HepG2 (cell line): ENCODE results near the gene CRYM. TPM values are rescaled to one million over a fixed set of nuclear protein-coding genes. Genes with fewer than 3 reads are reported as not detected.

Experiments used
- FOXK1 ChIP-seq: sonication (generic); formaldehyde crosslinking; IDR thresholded peaks from 2 replicates; pipeline ENCODE4 v1.4.0; 2020; ENCODE audit warnings: low read depth, missing genetic modification reagents, borderline replicate concordance
- GFI1 ChIP-seq: sonication (generic); formaldehyde crosslinking; IDR thresholded peaks from 2 replicates; pipeline ENCODE4 v1.5.0; 2020; ENCODE audit warnings: missing genetic modification reagents, mild to moderate bottlenecking, borderline replicate concordance
- ISL2 ChIP-seq: sonication (generic); formaldehyde crosslinking; IDR thresholded peaks from 2 replicates; pipeline ENCODE4 v1.5.0; 2020; ENCODE audit warnings: missing genetic modification reagents
- MXI1 ChIP-seq: IDR thresholded peaks from 3 replicates; pipeline ENCODE4 v1.6.1; 2012; ENCODE audit warnings: low read depth, low read length, inconsistent platforms, borderline replicate concordance
- PHF20 ChIP-seq: sonication (generic); formaldehyde crosslinking; IDR thresholded peaks from 2 replicates; pipeline ENCODE4 v1.5.0; 2020; ENCODE audit warnings: mild to moderate bottlenecking, missing genetic modification reagents
- RCOR2 ChIP-seq: IDR thresholded peaks from 2 replicates; pipeline ENCODE4 v1.6.1; 2016; ENCODE audit warnings: missing biosample characterization, missing genetic modification reagents
- SSRP1 ChIP-seq: IDR thresholded peaks from 2 replicates; pipeline ENCODE4 v1.6.1; 2016; ENCODE audit warnings: control low read depth
- TAF1 ChIP-seq: sonication (generic); formaldehyde crosslinking; IDR thresholded peaks from 2 replicates; pipeline ENCODE4 v1.4.0; 2020; ENCODE audit warnings: missing genetic modification reagents
- ZNF101 ChIP-seq: sonication (generic); formaldehyde crosslinking; IDR thresholded peaks from 2 replicates; pipeline ENCODE4 v1.4.0; 2020; ENCODE audit warnings: mild to moderate bottlenecking, low read depth, missing genetic modification reagents, borderline replicate concordance
- ZNF121 ChIP-seq: sonication (generic); formaldehyde crosslinking; IDR thresholded peaks from 2 replicates; pipeline ENCODE4 v1.5.0; 2020; ENCODE audit warnings: mild to moderate bottlenecking, missing genetic modification reagents
- ZNF333 ChIP-seq: sonication (generic); formaldehyde crosslinking; IDR thresholded peaks from 2 replicates; pipeline ENCODE4 v1.4.0; 2020; ENCODE audit warnings: mild to moderate bottlenecking, missing genetic modification reagents, borderline replicate concordance
- ZNF552 ChIP-seq: sonication (generic); formaldehyde crosslinking; IDR thresholded peaks from 2 replicates; pipeline ENCODE4 v1.9.0; 2022; ENCODE audit warnings: missing genetic modification reagents, mild to moderate bottlenecking, borderline replicate concordance
- polyA plus RNA-seq, 8 experiments: library from polyadenylated mRNA; depleted of rRNA in 3 of 8; stranded (reverse) in 7 of 8; unstranded in 1 of 8; fragments of >200 nt; fragmentation: Illumina TruSeq in 4 of 8; extraction: Trizol in 4 of 8; gene quantifications; 2 replicates each; pipeline versions ENCODE4 v1.2.1 to v1.2.3, GENCODE V29; 2011 to 2016; ENCODE audit warnings: low read depth in 4 of 8, missing spikeins in 1 of 8, mixed read lengths in 1 of 8; ENCODE audit not compliant: insufficient read depth in 1 of 8
- total RNA-seq, 5 experiments: library from RNA; depleted of rRNA; stranded (reverse); fragments of >200 nt; fragmentation: Illumina TruSeq; extraction: Trizol; gene quantifications; 2 replicates each; pipeline ENCODE4 v1.2.3, GENCODE V29; 2016; ENCODE audit warnings: low read depth in 1 of 5
- TF ChIP-seq, protein P1 (sequence below): sonication (generic); formaldehyde crosslinking; IDR thresholded peaks from 2 replicates; pipeline ENCODE4 v1.9.0; 2021; ENCODE audit warnings: mild to moderate bottlenecking, missing genetic modification reagents
- TF ChIP-seq, protein P2 (sequence below): sonication (generic); formaldehyde crosslinking; IDR thresholded peaks from 2 replicates; pipeline ENCODE4 v1.9.0; 2022; ENCODE audit warnings: missing genetic modification reagents, mild to moderate bottlenecking, borderline replicate concordance
- TF ChIP-seq, protein P3 (sequence below): sonication (generic); formaldehyde crosslinking; IDR thresholded peaks from 2 replicates; pipeline ENCODE4 v1.8.0; 2022; ENCODE audit warnings: missing genetic modification reagents, mild to moderate bottlenecking, borderline replicate concordance
- TF ChIP-seq, protein P4 (sequence below): sonication (generic); formaldehyde crosslinking; IDR thresholded peaks from 2 replicates; pipeline ENCODE4 v1.5.1; 2020; ENCODE audit warnings: mild to moderate bottlenecking, missing genetic modification reagents

CRYM gene
- total and polyA plus RNA-seq, 2 of the 13 experiments (the other 11 are each of a cell fraction or from before 2014, with no cell fraction given), result 1.9 to 2.2 TPM

DNA sequence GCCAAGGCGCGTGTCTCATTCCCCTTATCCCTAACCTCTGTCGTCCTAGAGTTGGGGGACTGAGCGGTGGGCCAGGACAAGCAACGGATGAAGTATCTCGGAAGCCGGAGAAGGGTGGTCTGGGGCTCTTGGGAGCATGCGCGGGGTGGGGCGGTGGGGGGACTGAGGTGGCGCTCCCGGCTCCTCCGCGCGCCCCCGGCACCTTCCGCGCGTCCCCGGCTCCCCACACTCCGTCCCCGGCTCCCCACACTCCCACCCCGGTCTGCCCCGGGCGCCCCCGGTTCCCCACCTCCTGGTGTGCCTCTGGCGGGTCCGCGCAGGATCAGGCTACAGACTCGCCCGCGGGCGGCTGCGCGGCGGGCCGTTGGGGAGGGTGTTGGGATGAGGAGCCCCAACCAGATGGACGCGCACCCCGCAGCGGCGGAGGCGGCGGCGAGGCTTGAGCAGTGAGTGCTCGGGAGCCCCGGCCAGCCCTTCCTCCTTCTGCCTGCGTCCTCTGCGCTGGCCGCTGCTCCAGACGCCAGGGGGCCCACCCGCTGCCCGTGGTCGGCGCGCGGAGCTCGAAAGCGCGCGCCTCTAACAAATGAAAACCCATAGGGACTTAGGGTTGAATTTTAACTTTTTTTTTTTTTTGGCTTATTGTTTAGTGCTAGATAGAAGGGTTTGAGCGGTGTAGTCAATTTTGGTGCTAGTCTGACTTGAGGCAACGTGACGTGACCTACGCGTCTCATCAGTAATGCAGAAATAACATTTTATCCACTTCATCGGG, 5.6 kb upstream of the CRYM start (continued):
- TF ChIP-seq, protein P1, sequence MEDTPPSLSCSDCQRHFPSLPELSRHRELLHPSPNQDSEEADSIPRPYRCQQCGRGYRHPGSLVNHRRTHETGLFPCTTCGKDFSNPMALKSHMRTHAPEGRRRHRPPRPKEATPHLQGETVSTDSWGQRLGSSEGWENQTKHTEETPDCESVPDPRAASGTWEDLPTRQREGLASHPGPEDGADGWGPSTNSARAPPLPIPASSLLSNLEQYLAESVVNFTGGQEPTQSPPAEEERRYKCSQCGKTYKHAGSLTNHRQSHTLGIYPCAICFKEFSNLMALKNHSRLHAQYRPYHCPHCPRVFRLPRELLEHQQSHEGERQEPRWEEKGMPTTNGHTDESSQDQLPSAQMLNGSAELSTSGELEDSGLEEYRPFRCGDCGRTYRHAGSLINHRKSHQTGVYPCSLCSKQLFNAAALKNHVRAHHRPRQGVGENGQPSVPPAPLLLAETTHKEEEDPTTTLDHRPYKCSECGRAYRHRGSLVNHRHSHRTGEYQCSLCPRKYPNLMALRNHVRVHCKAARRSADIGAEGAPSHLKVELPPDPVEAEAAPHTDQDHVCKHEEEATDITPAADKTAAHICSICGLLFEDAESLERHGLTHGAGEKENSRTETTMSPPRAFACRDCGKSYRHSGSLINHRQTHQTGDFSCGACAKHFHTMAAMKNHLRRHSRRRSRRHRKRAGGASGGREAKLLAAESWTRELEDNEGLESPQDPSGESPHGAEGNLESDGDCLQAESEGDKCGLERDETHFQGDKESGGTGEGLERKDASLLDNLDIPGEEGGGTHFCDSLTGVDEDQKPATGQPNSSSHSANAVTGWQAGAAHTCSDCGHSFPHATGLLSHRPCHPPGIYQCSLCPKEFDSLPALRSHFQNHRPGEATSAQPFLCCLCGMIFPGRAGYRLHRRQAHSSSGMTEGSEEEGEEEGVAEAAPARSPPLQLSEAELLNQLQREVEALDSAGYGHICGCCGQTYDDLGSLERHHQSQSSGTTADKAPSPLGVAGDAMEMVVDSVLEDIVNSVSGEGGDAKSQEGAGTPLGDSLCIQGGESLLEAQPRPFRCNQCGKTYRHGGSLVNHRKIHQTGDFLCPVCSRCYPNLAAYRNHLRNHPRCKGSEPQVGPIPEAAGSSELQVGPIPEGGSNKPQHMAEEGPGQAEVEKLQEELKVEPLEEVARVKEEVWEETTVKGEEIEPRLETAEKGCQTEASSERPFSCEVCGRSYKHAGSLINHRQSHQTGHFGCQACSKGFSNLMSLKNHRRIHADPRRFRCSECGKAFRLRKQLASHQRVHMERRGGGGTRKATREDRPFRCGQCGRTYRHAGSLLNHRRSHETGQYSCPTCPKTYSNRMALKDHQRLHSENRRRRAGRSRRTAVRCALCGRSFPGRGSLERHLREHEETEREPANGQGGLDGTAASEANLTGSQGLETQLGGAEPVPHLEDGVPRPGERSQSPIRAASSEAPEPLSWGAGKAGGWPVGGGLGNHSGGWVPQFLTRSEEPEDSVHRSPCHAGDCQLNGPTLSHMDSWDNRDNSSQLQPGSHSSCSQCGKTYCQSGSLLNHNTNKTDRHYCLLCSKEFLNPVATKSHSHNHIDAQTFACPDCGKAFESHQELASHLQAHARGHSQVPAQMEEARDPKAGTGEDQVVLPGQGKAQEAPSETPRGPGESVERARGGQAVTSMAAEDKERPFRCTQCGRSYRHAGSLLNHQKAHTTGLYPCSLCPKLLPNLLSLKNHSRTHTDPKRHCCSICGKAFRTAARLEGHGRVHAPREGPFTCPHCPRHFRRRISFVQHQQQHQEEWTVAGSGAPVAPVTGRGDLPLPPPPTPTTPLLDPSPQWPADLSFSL (CRISPR knock-in tag), result no peak
- TF ChIP-seq ZNF101 (no peak), SSRP1 (CRISPR knock-in tag) (no peak), ZNF121 (CRISPR knock-in tag) (peak; percentile 43; the same call in 1 of the 2 replicates), ISL2 (CRISPR knock-in tag) (peak; percentile 59), GFI1 (CRISPR knock-in tag) (no peak), RCOR2 (0 out of 2 replicates have a peak, but pooled peaks have one; percentile 37), TAF1 (CRISPR knock-in tag) (peak; percentile 57), MXI1 (no peak), FOXK1 (CRISPR knock-in tag) (no peak; the same call in 1 of the 2 replicates), ZNF552 (CRISPR knock-in tag) (no peak), ZNF333 (no peak), PHF20 (CRISPR knock-in tag) (no peak)
- TF ChIP-seq, protein P2, sequence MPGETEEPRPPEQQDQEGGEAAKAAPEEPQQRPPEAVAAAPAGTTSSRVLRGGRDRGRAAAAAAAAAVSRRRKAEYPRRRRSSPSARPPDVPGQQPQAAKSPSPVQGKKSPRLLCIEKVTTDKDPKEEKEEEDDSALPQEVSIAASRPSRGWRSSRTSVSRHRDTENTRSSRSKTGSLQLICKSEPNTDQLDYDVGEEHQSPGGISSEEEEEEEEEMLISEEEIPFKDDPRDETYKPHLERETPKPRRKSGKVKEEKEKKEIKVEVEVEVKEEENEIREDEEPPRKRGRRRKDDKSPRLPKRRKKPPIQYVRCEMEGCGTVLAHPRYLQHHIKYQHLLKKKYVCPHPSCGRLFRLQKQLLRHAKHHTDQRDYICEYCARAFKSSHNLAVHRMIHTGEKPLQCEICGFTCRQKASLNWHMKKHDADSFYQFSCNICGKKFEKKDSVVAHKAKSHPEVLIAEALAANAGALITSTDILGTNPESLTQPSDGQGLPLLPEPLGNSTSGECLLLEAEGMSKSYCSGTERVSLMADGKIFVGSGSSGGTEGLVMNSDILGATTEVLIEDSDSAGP, result peak; percentile 82; the same call in 1 of the 2 replicates
- TF ChIP-seq, protein P3, sequence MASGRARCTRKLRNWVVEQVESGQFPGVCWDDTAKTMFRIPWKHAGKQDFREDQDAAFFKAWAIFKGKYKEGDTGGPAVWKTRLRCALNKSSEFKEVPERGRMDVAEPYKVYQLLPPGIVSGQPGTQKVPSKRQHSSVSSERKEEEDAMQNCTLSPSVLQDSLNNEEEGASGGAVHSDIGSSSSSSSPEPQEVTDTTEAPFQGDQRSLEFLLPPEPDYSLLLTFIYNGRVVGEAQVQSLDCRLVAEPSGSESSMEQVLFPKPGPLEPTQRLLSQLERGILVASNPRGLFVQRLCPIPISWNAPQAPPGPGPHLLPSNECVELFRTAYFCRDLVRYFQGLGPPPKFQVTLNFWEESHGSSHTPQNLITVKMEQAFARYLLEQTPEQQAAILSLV (CRISPR knock-in tag), result no peak
- TF ChIP-seq, protein P4, sequence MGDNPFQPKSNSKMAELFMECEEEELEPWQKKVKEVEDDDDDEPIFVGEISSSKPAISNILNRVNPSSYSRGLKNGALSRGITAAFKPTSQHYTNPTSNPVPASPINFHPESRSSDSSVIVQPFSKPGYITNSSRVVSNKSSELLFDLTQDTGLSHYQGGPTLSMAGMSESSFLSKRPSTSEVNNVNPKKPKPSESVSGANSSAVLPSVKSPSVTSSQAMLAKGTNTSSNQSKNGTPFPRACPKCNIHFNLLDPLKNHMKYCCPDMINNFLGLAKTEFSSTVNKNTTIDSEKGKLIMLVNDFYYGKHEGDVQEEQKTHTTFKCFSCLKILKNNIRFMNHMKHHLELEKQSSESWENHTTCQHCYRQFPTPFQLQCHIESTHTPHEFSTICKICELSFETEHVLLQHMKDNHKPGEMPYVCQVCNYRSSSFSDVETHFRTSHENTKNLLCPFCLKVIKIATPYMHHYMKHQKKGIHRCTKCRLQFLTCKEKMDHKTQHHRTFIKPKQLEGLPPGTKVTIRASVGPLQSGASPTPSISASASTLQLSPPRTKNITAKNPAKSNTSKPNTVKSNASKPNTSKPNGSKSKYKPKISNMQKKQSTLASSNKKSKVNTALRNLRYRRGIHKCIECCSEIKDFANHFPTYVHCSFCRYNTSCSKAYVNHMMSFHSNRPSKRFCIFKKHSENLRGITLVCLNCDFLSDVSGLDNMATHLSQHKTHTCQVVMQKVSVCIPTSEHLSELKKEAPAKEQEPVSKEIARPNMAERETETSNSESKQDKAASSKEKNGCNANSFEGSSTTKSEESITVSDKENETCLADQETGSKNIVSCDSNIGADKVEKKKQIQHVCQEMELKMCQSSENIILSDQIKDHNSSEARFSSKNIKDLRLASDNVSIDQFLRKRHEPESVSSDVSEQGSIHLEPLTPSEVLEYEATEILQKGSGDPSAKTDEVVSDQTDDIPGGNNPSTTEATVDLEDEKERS (CRISPR knock-in tag), result no peak
